RWPE1 (cell line): Measurements from ENCODE around the gene JOSD2.

Experiments
- CTCF ChIA-PET: fragments of 350-600 bp; sonication (Branson Sonifier 250); formaldehyde crosslinking; extraction: SDS; loops from one replicate; lab custom pipeline; 2021; lab: Yijun Ruan, JAX
- POLR2A ChIA-PET: fragments of 400-600 bp; formaldehyde crosslinking; extraction: SDS; loops from one replicate; lab custom pipeline; 2020; ENCODE audit warnings: antibody characterized with exemption; ENCODE audit not compliant: low non-redundant PET; lab: Yijun Ruan, JAX
- DNase-seq: peaks from one replicate; pipeline ENCODE4 v3.0.0; 2012; ENCODE audit warnings: low spot score
- H3K27ac ChIP-seq: fragments of 450-650 bp; 2 replicates; pipeline ENCODE4 v1.5.1; 2017
- TF ChIP-seq, protein P1 (sequence below): fragments of 450-650 bp; conservative IDR thresholded peaks from 2 replicates; pipeline ENCODE4 v1.5.1; 2017; ENCODE audit warnings: low read depth, mild to moderate bottlenecking

JOSD2 gene

DNA sequence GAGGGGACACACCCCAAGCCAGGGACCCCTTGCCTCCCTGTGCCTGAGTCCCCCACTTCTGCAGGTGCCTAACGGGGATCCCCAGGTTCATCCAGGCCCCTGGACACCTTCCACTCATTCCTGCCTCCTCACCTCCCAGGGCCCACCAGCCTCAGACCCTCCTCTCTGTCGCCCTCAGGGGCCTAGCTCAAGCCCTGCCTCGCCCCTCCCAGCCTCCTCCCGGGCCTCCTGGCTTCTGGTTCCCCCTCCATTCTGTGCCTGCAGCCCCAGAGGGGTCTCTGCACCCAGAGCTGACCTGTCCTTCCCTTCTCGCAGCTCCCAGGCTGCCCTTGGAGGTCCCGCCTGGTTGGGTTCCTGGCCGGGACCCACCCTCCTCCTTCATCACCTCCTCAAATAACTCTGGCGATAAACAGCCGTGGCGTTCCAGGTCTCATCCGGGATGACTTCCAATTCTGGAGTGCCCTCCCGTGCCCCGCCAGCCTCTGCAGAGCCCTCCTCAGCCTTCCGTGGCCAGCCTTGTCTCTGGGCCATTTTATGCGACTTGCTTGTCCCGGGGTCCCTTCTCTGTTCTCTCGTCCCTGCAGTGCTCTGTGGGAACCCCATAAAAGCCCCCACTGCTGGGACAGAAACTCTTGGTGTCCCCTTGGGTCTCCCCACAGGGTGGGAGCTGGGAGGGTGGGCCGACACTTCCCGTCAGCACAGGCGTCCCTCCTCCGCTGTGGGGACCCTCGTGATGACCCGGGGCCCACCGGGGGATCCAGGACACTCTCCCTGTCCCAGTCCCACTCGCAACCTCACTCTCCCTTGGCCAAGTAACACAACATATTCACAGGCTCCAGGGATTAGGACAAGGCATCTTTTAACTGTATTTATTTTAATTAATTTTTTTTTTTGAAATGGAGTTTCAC is 9.2 kb downstream of the JOSD2 start:
- no peak for DNase-seq
- TF ChIP-seq, protein P1, sequence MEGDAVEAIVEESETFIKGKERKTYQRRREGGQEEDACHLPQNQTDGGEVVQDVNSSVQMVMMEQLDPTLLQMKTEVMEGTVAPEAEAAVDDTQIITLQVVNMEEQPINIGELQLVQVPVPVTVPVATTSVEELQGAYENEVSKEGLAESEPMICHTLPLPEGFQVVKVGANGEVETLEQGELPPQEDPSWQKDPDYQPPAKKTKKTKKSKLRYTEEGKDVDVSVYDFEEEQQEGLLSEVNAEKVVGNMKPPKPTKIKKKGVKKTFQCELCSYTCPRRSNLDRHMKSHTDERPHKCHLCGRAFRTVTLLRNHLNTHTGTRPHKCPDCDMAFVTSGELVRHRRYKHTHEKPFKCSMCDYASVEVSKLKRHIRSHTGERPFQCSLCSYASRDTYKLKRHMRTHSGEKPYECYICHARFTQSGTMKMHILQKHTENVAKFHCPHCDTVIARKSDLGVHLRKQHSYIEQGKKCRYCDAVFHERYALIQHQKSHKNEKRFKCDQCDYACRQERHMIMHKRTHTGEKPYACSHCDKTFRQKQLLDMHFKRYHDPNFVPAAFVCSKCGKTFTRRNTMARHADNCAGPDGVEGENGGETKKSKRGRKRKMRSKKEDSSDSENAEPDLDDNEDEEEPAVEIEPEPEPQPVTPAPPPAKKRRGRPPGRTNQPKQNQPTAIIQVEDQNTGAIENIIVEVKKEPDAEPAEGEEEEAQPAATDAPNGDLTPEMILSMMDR = no peak
- POLR2A ChIA-PET = interaction anchor here (1.2 kb wide), 1 partner anchor 9 kb away, joined by 4 read pairs; the partner anchor contains the start of gene JOSD2
- CTCF ChIA-PET = no interaction called here
- no peak overlapping the region for H3K27ac ChIP-seq

DNA sequence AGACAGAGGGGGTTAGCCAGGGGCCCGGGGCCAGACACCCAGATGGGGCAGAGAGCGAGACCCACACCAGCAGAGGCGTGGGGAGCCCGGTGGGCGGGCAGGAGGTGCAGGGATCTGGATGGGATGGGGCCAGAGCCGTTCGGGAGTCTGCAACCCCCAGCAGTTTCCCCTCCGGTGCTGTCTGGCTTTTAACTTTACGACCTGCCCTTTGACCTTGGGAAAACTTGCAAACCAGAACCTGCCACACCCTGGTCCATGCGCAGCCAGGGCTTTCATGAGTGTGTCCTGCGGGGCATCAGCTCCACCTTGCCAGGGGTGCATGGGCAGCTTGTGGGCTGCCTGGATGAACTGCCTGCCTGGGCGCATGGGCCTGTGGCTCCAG is 9.8 kb downstream of the JOSD2 start:
- DNase-seq = no peak
- POLR2A ChIA-PET = interaction anchor here (1.2 kb wide), 1 partner anchor 10 kb away, joined by 4 read pairs; the partner anchor contains the start of gene JOSD2
- H3K27ac ChIP-seq = no peak overlapping the region
- TF ChIP-seq, protein P1 = no peak
- CTCF ChIA-PET = no interaction called here

DNA sequence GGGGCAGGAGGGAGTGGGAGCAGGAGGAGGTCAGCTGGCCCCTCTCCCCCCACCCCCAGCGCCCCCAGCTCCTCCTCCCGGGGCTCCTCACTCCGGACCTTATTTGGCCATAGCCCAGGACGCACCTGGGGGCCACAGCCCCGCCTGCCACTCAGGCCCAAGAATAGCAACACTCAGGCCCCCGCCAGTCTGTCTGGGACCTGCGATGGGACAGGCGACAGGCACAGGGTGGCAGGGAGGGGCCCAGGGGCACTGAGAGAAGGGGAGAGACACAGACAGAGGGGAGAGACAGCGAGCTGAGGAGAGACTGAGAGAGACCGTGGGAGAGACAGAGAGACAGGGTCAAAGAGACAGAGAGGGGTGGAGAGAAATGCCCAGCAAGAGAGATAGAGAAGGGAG is 10.2 kb downstream of the JOSD2 start:
- no peak for DNase-seq
- TF ChIP-seq, protein P1 = no peak
- ChIA-PET POLR2A (no interaction called here), CTCF (no interaction called here)
- H3K27ac ChIP-seq = no peak overlapping the region

DNA sequence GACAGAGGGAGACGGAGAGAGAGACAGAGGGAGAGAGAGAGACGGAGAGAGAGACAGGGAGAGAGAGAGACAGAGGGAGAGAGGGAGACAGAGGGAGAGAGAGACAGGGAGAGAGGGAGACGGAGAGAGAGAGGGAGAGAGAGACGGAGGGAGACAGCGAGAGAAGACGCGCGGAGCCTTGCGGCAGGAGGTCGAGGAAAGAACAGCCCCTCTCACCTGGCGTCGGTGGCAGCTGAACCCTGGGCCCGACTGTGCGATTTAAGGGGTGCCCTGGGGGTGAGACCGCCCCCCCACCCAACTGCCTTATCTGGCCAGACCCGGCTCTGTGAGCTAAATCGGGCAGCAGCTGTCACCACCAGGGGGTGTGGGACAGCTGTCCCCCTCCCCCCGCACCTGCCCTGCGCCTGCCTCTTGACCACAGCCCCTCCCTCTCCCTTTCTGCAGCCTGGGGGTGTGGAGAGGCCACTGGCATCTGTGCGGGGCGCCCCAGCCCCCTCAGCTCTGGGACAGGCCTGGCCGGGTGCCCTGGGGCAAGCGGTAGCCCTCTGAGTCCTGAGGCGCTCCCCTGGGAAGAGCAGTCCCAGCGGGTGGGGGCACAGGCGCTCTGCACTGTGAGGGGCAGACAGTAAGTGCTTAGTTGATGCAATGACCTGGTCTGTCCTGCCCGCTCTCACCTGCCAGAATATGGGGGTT is 10.8 kb downstream of the JOSD2 start:
- DNase-seq = no peak
- CTCF ChIA-PET = no interaction called here
- TF ChIP-seq, protein P1 = no peak
- POLR2A ChIA-PET = no interaction called here
- no peak overlapping the region for H3K27ac ChIP-seq

DNA sequence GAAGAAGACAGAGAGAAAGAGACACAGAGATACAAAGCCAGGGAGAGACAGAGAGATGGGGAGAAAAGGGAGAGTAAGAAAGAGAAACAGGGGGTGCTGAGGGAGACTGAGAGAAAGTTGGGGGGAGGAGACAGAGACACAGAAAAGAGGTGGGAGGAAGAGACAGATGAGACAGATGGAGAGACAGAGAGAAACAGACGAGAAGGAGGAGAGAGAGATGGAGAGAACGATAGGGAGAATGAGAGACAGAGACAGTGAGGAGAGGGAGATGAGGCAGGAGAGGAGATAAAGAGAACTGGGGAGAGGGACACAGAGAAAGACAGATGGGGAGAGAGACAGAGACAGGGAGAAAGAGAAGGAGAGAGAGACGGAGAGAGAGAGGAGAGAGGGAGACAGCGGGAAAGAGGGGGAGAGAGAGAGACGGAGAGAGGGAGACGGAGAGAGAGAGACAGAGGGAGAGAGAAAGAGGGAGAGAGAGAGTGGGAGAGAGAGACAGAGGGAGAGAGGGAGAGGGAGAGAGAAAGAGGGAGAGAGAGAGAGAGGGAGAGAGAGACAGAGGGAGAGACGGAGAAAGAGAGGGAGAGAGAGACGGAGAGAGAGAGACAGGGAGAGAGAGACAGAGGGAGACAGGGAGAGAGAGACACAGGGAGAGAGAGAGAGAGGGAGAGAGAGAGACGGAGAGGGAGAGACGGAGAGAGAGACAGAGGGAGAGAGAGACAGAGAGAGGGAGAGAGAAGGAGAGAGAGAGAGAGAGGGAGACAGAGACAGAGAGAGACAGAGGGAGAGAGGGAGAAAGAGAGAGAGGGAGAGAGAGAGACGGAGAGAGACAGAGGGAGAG is 12.6 kb downstream of the JOSD2 start:
- TF ChIP-seq, protein P1 = no peak
- CTCF ChIA-PET = no interaction called here
- H3K27ac ChIP-seq = no peak overlapping the region
- no peak for DNase-seq
- POLR2A ChIA-PET = no interaction called here

DNA sequence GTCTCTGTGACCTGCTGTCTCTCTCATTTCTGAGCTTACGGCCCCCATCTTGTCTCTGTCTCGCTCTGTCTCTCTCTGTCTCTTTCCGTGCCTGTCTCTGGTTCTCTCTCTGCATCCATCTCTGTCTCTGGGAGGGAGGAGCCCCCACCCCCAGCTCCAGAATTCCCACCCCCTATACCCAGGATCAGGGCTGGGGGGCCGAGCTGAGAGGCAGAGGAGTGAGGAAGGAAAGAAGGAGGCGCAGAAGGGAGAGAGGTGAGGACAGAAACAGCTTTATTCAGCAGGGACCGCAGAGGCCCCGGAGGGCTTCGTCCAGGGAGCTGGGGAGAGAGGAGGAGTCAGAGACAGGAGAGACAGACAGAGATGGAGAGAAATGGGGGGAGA is 14.0 kb downstream of the JOSD2 start:
- no peak for DNase-seq
- ChIA-PET POLR2A (no interaction called here), CTCF (interaction anchor here (0.6 kb wide), 2 partner anchors 228 to 950 kb away, joined by 3 to 6 read pairs; no protein-coding TSS in a partner anchor)
- TF ChIP-seq, protein P1 = no peak
- H3K27ac ChIP-seq = no peak overlapping the region
